H1 (cell line): ENCODE results near the gene ARPIN. TPM values are rescaled to one million over a fixed set of nuclear protein-coding genes. Genes with fewer than 3 reads are reported as not detected.

Experiments
- CBX8 ChIP-seq: fragments of 300-800, 300-1000 bp; sonication (generic); IDR thresholded peaks from 2 replicates; pipeline ENCODE4 v1.7.1; 2016; ENCODE audit warnings: low read depth, low read length, borderline replicate concordance
- JUND ChIP-seq: IDR thresholded peaks from 2 replicates; pipeline ENCODE4 v1.6.1; 2011; ENCODE audit warnings: mild to moderate bottlenecking, improper control_type of control experiment, low read length
- KDM5A ChIP-seq: fragments of 200-600 bp; IDR thresholded peaks from 2 replicates; pipeline ENCODE4 v1.7.1; 2012; ENCODE audit warnings: mild to moderate bottlenecking, low read length, inconsistent platforms, mixed read lengths
- POLR2A ChIP-seq, 2 experiments: IDR thresholded peaks; 1 replicate in 1 of 2; 2 replicates in 1 of 2; pipeline ENCODE4 v1.6.1; 2011; ENCODE audit warnings: low read depth in 2 of 2, low read length in 2 of 2, mild to moderate bottlenecking in 2 of 2; ENCODE audit errors: control extremely low read depth in 1 of 2
- RAD21 ChIP-seq, 2 experiments: IDR thresholded peaks in 1 of 2; conservative IDR thresholded peaks in 1 of 2; 2 replicates each; pipeline ENCODE4 v1.6.1; 2011; ENCODE audit warnings: low read depth in 2 of 2, low read length in 2 of 2, improper control_type of control experiment in 1 of 2, inconsistent platforms in 1 of 2, mild to moderate bottlenecking in 1 of 2, moderate library complexity in 1 of 2
- RFX5 ChIP-seq: IDR thresholded peaks from 2 replicates; pipeline ENCODE4 v1.6.1; 2011; ENCODE audit warnings: low read depth, low read length, improper control_type of control experiment, borderline replicate concordance
- SIRT6 ChIP-seq: IDR thresholded peaks from one replicate; pipeline ENCODE4 v1.7.1; 2012; ENCODE audit warnings: low read length, inconsistent platforms
- polyA plus RNA-seq, 7 experiments: library from polyadenylated mRNA; depleted of rRNA in 3 of 7; stranded (reverse) in 5 of 7; unstranded in 2 of 7; fragments of >200 nt in 5 of 7; fragments of 200-250 nt in 2 of 7; gene quantifications; 1 replicate in 5 of 7; 2 replicates in 1 of 7; 4 replicates in 1 of 7; pipeline versions ENCODE4 v1.2.1 to v1.2.3, GENCODE V29; 2011 to 2013; ENCODE audit warnings: missing spikeins in 2 of 7, mixed read lengths in 2 of 7
- total RNA-seq: library from RNA; stranded (reverse); fragmentation: NEBNext Ultra II Directional; extraction: Animal tissue kit (Norgen Biotek cat#: 25700); gene quantifications from 2 replicates; pipeline ENCODE4 v1.2.1, GENCODE V29; 2021
- TF ChIP-seq, protein P1 (sequence below): fragments of 300-600 bp; sonication (generic); IDR thresholded peaks from 2 replicates; pipeline ENCODE4 v1.7.1; 2012; ENCODE audit warnings: low read length, moderate library complexity, mild to moderate bottlenecking, inconsistent platforms; ENCODE audit not compliant: insufficient replicate concordance

ARPIN gene
- total and polyA plus RNA-seq, 2 of the 8 experiments (the other 6 are each of a cell fraction or from before 2014, with no cell fraction given): 3.1 to 3.9 TPM

DNA sequence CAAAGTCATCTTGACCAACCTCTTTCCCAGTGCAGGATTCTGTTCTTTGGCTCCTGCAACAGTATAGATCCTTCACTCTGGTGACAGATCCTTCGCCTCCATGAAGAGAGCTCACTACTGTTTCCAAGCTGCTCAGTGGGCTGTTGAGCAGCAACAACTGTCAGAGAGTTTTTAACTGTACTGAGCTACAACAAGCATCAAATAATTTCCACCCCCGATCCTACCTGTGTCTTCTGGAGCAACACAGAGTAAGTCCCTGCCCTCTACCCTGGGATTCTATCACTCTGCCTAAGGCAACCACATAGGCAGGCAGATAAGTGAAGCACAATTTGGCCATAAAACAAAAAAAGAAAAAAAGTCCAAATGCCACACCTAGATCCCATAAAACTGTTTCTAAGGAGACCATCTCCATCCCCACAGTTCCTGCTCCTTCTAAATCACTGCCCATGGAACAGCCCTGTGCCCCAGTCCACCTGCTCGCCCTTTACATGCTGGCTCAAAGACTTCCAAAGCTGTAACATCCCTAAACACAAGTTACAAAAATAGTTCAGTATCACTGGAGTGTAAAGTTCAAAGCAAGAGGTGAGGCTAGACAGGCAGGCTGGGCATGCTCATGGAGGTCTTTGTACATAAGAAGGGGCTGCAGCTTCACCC is 60.3 kb downstream of the ARPIN start (continued):
- TF ChIP-seq, protein P1, sequence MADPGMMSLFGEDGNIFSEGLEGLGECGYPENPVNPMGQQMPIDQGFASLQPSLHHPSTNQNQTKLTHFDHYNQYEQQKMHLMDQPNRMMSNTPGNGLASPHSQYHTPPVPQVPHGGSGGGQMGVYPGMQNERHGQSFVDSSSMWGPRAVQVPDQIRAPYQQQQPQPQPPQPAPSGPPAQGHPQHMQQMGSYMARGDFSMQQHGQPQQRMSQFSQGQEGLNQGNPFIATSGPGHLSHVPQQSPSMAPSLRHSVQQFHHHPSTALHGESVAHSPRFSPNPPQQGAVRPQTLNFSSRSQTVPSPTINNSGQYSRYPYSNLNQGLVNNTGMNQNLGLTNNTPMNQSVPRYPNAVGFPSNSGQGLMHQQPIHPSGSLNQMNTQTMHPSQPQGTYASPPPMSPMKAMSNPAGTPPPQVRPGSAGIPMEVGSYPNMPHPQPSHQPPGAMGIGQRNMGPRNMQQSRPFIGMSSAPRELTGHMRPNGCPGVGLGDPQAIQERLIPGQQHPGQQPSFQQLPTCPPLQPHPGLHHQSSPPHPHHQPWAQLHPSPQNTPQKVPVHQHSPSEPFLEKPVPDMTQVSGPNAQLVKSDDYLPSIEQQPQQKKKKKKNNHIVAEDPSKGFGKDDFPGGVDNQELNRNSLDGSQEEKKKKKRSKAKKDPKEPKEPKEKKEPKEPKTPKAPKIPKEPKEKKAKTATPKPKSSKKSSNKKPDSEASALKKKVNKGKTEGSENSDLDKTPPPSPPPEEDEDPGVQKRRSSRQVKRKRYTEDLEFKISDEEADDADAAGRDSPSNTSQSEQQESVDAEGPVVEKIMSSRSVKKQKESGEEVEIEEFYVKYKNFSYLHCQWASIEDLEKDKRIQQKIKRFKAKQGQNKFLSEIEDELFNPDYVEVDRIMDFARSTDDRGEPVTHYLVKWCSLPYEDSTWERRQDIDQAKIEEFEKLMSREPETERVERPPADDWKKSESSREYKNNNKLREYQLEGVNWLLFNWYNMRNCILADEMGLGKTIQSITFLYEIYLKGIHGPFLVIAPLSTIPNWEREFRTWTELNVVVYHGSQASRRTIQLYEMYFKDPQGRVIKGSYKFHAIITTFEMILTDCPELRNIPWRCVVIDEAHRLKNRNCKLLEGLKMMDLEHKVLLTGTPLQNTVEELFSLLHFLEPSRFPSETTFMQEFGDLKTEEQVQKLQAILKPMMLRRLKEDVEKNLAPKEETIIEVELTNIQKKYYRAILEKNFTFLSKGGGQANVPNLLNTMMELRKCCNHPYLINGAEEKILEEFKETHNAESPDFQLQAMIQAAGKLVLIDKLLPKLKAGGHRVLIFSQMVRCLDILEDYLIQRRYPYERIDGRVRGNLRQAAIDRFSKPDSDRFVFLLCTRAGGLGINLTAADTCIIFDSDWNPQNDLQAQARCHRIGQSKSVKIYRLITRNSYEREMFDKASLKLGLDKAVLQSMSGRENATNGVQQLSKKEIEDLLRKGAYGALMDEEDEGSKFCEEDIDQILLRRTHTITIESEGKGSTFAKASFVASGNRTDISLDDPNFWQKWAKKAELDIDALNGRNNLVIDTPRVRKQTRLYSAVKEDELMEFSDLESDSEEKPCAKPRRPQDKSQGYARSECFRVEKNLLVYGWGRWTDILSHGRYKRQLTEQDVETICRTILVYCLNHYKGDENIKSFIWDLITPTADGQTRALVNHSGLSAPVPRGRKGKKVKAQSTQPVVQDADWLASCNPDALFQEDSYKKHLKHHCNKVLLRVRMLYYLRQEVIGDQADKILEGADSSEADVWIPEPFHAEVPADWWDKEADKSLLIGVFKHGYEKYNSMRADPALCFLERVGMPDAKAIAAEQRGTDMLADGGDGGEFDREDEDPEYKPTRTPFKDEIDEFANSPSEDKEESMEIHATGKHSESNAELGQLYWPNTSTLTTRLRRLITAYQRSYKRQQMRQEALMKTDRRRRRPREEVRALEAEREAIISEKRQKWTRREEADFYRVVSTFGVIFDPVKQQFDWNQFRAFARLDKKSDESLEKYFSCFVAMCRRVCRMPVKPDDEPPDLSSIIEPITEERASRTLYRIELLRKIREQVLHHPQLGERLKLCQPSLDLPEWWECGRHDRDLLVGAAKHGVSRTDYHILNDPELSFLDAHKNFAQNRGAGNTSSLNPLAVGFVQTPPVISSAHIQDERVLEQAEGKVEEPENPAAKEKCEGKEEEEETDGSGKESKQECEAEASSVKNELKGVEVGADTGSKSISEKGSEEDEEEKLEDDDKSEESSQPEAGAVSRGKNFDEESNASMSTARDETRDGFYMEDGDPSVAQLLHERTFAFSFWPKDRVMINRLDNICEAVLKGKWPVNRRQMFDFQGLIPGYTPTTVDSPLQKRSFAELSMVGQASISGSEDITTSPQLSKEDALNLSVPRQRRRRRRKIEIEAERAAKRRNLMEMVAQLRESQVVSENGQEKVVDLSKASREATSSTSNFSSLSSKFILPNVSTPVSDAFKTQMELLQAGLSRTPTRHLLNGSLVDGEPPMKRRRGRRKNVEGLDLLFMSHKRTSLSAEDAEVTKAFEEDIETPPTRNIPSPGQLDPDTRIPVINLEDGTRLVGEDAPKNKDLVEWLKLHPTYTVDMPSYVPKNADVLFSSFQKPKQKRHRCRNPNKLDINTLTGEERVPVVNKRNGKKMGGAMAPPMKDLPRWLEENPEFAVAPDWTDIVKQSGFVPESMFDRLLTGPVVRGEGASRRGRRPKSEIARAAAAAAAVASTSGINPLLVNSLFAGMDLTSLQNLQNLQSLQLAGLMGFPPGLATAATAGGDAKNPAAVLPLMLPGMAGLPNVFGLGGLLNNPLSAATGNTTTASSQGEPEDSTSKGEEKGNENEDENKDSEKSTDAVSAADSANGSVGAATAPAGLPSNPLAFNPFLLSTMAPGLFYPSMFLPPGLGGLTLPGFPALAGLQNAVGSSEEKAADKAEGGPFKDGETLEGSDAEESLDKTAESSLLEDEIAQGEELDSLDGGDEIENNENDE: no peak
- no peak for TF ChIP-seq JUND
- no peak for TF ChIP-seq RFX5
- no peak for TF ChIP-seq KDM5A
- TF ChIP-seq RAD21 (IDR thresholded peaks at IDR 0.05 in 1 of 2, conservative IDR thresholded peaks at IDR 0.05 in 1 of 2; ENCODE audit: low read depth in 2 of 2, low read length in 2 of 2): no peak
- TF ChIP-seq CBX8: no peak
- no peak for TF ChIP-seq POLR2A (IDR thresholded peaks at IDR 0.05; ENCODE audit: control extremely low read depth in 1 of 2, low read depth in 2 of 2, low read length in 2 of 2)
- no peak for TF ChIP-seq SIRT6
